SU-DHL-6 (cell line): ENCODE data around the gene BSND.

Experiments used
- CTCF ChIP-seq: fragments of 200-600 bp; sonication (generic); IDR thresholded peaks from one replicate; pipeline ENCODE4 v1.5.1; 2017; ENCODE audit warnings: antibody characterized with exemption, mild to moderate bottlenecking, low read length, moderate library complexity; ENCODE audit not compliant: insufficient read depth, poor library complexity, severe bottlenecking
- EZH2phosphoT487 ChIP-seq: fragments of 200-600 bp; sonication (generic), shearing (Covaris generic); conservative IDR thresholded peaks from 2 replicates; pipeline ENCODE4 v1.6.1; 2018; ENCODE audit warnings: mild to moderate bottlenecking, antibody characterized with exemption, low read length, moderate library complexity, mixed read lengths

GRCh38 chr1:54980528-54981241 is 18.0 kb upstream of the BSND start, which contains the start of gene TMEM61:
- TF ChIP-seq CTCF = no peak
- no peak for TF ChIP-seq EZH2phosphoT487
